AG10803 (cell line): Measurements from ENCODE around the gene CSN3.

ENCODE experiments used
- DNase-seq: peaks from one replicate; pipeline ENCODE4 v3.0.0; 2010; ENCODE audit warnings: low read depth
- H3K4me3 ChIP-seq: 2 replicates; pipeline ENCODE4 v1.5.1; 2011; ENCODE audit warnings: mild to moderate bottlenecking, low read length, control low read depth
- TF ChIP-seq, protein P1 (sequence below): conservative IDR thresholded peaks from 2 replicates; pipeline ENCODE4 v1.5.1; 2011; ENCODE audit warnings: mild to moderate bottlenecking, low read length, control low read depth, inconsistent platforms

The CSN3 gene

DNA sequence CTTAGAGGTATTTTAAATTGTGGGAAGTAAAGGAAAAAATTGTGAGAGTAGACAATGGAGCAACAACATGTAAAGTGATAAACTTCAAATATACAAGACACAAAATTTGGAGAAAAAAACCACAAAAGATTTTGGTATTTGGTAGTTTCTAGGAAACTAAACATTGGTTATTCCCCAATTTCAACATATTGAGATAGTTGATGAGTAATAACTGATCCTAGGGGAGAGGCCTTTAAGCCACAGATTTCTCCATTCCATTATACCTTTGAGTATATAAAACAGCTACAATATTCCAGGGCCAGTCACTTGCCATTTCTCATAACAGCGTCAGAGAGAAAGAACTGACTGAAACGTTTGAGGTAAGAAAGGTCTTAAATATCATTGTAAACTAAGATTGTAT, 16.6 kb upstream of the CSN3 start, which contains the start of gene FDCSP:
Gene FDCSP (plus strand): TSS at position 301 of the 400 bp plus-strand sequence. CDS start 5,071 bp downstream, outside the sequence.
- DNase-seq = no peak
- TF ChIP-seq, protein P1, sequence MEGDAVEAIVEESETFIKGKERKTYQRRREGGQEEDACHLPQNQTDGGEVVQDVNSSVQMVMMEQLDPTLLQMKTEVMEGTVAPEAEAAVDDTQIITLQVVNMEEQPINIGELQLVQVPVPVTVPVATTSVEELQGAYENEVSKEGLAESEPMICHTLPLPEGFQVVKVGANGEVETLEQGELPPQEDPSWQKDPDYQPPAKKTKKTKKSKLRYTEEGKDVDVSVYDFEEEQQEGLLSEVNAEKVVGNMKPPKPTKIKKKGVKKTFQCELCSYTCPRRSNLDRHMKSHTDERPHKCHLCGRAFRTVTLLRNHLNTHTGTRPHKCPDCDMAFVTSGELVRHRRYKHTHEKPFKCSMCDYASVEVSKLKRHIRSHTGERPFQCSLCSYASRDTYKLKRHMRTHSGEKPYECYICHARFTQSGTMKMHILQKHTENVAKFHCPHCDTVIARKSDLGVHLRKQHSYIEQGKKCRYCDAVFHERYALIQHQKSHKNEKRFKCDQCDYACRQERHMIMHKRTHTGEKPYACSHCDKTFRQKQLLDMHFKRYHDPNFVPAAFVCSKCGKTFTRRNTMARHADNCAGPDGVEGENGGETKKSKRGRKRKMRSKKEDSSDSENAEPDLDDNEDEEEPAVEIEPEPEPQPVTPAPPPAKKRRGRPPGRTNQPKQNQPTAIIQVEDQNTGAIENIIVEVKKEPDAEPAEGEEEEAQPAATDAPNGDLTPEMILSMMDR = no peak
- no peak within 1 kb of the TSS for H3K4me3 ChIP-seq

DNA sequence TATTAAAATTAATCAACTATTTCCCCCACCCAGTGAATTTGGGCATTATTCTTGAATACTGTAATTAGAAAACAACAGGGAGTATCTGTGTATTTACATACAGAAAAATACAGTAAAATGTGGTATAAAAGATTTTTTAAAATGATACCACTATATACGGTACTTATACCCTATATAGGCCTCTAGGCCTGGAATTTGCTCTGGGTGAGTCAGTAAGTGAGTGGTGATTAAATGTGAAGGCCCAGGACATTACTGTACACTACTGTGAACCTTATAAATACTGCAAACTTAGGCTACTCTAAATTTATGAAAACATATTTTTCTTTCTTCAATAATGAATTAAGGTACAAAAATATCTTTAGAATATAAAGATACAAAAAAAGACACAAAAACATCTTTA, 6.3 kb upstream of the CSN3 start:
- no peak overlapping the region for H3K4me3 ChIP-seq
- TF ChIP-seq, protein P1 = no peak
- no peak for DNase-seq

DNA sequence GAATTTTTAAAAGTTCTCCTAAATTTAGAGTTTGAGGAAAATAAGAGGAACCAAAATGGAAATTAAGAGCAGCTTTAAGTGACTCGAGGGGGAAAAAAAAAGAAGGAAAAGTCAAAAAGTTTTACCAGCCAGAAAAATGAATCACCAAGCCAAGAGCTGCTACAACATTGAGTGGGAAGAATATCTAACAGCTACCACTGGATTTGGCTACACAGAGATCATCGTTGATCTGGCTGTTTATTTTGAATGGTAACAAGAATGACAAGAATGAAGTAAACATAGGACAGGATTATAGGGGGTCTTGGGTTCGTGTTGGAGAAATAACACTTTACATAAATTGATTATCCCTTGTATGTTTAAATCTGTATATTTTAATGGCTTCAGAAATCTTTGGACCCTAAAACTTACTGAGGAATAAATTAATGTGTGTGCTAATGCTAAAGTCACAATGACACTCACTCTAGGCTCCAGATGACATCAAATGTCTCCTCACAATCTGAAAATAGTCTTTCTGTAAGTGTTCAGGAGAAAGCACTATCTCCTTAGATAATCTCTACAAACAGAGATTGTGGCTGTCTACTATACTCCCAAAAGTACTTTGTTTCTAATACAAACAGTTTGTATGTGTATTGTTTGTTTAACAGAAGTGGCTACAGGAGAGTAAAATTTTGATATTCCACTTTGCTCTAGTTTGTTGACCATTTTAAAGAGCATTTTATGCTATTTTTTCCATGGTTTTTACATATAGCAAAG, 3.1 kb upstream of the CSN3 start:
- no peak for DNase-seq
- no peak overlapping the region for H3K4me3 ChIP-seq
- TF ChIP-seq, protein P1 = no peak

DNA sequence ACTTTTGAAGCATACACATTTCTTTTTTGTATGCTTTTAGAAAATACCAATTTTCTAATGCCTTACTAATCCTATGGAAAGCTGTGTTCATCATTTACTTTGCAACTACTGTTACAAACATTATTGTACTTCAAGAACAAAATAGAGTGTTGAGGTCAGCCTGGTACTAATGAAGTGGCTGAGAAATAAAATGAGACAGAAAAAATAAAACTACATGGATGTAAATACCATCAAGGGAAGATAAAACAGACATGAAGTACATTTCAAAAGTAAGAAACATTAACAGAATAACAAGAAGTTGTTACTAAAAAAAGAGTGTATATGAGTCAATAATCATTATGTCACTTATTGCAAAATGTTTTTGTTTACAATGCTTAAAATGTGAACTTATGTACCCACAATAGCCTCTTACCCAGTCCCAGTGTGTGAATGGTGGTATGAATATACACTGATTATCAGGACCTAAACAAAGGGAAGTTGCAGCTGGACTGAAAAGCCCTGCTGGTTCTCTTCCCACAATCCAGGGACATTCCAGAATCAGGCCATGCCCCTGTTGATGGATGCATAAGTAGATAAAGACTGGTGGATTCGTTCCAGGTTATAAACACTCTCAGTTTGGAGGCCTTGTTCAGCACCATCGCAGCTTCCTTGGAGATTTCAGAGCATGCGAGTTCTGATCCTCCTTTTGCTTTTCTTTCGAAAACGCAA, 2.4 kb upstream of the CSN3 start:
- H3K4me3 ChIP-seq = no peak overlapping the region
- no peak for DNase-seq
- TF ChIP-seq, protein P1 = no peak

DNA sequence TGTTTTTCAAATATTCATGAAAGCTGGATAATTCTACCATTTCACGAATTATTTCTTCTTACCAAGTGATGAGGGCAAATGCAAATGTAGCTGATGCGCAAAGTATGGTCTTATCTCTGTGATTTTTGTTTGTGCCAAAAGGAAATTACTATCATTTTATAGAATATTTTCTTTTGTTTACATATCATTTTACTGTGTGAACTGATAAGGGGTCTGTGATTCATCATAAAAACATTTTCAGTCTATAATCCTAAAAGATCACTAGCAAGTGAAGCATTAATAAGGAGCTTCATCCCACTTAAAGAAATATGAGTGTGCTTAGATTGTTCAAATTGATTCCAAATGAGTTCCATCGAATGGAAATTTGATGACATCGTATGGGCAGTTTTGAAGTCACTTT, 694 bp downstream of the CSN3 start:
- no peak for DNase-seq
- TF ChIP-seq, protein P1 = no peak

DNA sequence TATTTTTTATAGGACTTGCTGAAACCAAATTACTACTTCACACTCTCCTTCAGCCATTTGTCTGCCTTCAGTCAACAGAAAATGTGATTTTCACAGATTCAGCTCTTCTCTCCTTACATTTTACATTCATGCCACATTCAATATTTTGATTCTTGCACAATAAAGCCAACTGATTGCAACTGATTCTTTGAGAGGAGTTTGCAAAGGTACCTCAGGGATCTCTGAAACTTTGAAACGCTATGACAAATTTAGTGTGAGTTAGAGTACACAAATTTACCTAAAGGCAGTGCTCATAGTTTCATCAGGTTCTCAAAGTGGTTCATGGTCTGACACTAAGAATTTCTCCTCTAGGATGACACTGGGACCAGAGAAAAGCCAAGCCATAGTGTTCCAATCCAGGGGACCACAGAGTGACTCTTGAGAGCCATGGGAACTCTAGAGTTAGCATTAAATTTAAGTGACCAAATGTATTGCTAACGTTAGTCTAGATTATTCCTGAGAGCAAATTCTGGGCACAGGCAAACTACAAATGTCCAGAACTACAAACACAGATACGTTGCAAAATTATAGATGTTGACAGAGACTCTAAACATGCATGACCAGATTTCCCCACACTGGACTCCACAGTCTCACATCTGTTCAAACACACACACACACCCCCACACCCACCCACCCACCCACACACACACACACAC, 9.0 kb downstream of the CSN3 start:
- no peak overlapping the region for H3K4me3 ChIP-seq
- TF ChIP-seq, protein P1 = no peak
- DNase-seq = no peak

More for the DNA sequence above, 694 bp downstream of the CSN3 start:
- no peak overlapping the region for H3K4me3 ChIP-seq
